Activated T-cell treated with anti-CD3 and anti-CD28 coated beads, Interleukin-2, amount 50 U/mL, for 4 hours (primary cell): ENCODE data around the gene WFS1. TPM values are rescaled to one million over a fixed set of nuclear protein-coding genes. Genes with fewer than 3 reads are reported as not detected.

Source experiments
- ATAC-seq, 2 donors: fragments of 200-7000 bp; cut with Tn5 transposase; one replicate each; pipeline ENCODE4 v1.10.0; 2021
- DNase-seq: peaks from one replicate; pipeline ENCODE4 v3.0.0-alpha.2; 2020
- H3K27me3 Mint-ChIP-seq: one replicate; pipeline ENCODE4 v1.8.0; 2021; ENCODE audit warnings: low read depth, mixed read lengths
- H3K36me3 Mint-ChIP-seq: one replicate; pipeline ENCODE4 v1.8.0; 2022; ENCODE audit warnings: mixed read lengths; ENCODE audit not compliant: insufficient read depth
- H3K4me1 Mint-ChIP-seq: one replicate; pipeline ENCODE4 v1.8.0; 2021; ENCODE audit warnings: low read depth, mixed read lengths
- H3K4me3 Mint-ChIP-seq: one replicate; pipeline ENCODE4 v1.8.0; 2021; ENCODE audit warnings: mild to moderate bottlenecking, moderate library complexity, mixed read lengths
- H3K9me3 Mint-ChIP-seq: one replicate; pipeline ENCODE4 v1.8.0; 2021; ENCODE audit warnings: mixed read lengths
- total RNA-seq, 3 donors: library from RNA; stranded (reverse); gene quantifications; one replicate each; pipeline ENCODE4 v1.2.1, GENCODE V29; 2021

The WFS1 gene
- total RNA-seq, 3 donors from 2014 or later, result 7.0 to 7.7 (median 7.3) TPM

DNA sequence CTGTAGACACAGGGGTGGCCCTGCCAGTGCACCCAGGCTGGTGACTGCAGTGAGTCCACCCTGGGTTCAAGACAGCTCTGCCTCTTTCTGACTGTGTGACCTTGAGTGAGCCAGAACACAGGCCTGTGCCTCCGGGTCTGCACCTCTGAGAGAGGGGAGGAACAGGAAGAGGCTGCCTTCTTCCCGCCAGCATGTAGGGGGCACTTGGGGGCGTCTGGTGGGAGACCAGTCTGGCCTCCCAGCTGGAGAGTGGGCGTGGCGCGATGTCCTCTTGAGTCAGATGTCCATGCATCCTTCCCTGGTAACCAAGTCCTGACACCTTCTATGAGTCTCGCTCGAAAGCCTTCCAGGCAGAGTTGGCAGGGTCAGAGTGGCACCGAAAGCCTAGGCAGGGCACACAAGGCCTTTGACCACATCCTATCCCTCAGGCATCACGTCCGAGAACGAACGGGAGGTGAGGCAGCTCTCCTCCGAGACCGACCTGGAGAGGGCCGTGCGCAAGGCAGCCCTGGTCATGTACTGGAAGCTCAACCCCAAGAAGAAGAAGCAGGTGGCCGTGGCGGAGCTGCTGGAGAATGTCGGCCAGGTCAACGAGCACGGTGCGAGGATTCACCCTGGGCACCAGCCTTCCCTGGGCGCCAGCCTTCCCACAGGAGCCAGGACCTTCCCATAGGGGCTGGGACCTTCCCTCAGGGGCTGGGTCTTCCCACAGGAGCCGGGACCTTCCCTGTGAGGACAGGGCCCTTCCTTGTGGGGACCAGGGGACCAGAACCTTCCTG lies 21.3 kb downstream of the WFS1 start:
- no peak overlapping the region for H3K4me3 Mint-ChIP-seq
- no peaks in the 10 kb centered on the region for H3K27me3 Mint-ChIP-seq
- H3K36me3 Mint-ChIP-seq, result peaks cover 4% of the 10 kb centered on the region
- no peaks in the 10 kb centered on the region for H3K9me3 Mint-ChIP-seq
- DNase-seq (no peak), ATAC-seq (no peak)
- H3K4me1 Mint-ChIP-seq, result no peaks in the 10 kb centered on the region

DNA sequence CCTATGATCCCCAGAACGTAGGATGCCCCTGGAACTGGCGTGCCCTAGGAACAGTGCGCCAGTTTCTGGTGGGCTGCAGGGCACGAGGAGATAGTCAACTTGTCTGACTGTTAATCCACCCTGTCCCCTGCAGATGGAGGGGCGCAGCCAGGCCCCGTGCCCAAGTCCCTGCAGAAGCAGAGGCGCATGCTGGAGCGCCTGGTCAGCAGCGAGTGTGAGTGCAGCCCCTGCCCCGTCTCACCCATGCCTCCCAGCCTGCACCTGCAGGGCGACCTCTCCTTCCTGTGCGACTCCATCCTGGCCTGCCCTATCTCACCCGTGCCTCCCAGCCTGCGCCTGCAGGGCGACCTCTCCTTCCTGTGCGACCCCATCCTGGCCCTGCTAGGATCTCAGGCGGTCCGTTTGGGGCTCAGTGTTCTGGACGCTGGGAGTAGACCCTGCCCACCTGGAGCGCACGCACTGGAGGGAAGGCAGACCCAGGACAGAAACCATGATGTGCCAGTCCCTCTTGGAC lies 22.2 kb downstream of the WFS1 start:
- DNase-seq (no peak), ATAC-seq (no peak)
- H3K9me3 Mint-ChIP-seq, result no peaks in the 10 kb centered on the region
- peaks cover 4% of the 10 kb centered on the region for H3K36me3 Mint-ChIP-seq
- no peaks in the 10 kb centered on the region for H3K27me3 Mint-ChIP-seq
- no peak overlapping the region for H3K4me3 Mint-ChIP-seq
- no peaks in the 10 kb centered on the region for H3K4me1 Mint-ChIP-seq

DNA sequence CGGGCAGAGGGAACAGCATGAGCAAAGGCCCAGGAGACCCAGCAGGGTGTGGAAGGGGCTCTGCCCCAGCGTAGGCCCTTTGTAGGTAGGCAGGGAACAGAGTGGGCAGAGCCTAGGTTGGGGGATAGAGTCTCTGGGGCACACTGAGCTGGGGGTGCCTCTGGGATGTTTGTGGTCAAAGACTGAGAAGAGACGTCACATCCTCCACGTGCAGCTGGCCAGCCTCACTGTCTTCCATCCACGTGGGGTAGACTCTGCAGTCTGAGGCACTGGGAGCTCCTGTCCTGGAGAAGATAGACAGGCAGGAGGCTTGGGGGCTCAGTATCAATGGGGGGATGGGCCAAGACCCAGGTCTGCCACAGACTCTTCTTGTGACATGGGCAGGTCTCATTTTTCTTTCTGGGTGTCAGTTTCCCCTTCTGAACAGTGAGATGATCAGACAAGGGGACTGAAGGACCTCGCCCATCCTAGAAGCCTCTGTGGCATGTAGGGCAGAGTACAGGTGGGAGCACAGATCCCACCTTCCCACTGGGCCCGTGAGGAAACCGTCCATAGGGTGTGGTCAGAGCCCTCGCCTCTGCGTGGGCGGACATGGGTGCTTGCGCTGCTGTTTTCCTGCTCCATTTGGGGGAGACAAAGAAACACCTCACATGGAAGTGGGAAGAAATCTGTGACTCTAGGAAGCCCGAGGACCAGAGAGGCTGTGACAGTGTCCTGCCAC lies 22.9 kb downstream of the WFS1 start:
- H3K9me3 Mint-ChIP-seq, result no peaks in the 10 kb centered on the region
- no peak overlapping the region for H3K4me3 Mint-ChIP-seq
- H3K36me3 Mint-ChIP-seq, result peaks cover 4% of the 10 kb centered on the region
- ATAC-seq, result no peak
- no peaks in the 10 kb centered on the region for H3K27me3 Mint-ChIP-seq
- no peaks in the 10 kb centered on the region for H3K4me1 Mint-ChIP-seq
- DNase-seq, result no peak

DNA sequence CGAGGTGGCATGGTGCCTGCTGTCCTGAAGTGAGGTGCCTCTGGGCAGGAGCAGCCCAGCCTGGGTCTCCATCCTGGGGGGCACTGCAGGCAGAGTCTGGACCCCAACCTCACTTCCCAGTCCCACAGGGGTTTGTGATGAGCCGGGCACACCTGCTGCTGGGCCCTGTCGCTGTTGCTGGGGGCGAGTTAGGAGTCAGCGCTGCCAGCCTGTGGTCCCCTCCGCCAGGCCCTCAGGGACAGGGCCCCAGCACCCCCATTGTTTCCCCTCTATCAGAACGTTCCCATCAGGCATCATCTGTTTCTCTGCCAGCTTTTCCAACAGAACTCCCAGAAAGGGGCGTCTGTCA lies 23.4 kb downstream of the WFS1 start:
- DNase-seq, result no peak
- ATAC-seq, result no peak
- Mint-ChIP-seq H3K4me3 (no peak overlapping the region), H3K27me3 (no peaks in the 10 kb centered on the region), H3K36me3 (peaks cover 4% of the 10 kb centered on the region), H3K9me3 (no peaks in the 10 kb centered on the region), H3K4me1 (no peaks in the 10 kb centered on the region)

DNA sequence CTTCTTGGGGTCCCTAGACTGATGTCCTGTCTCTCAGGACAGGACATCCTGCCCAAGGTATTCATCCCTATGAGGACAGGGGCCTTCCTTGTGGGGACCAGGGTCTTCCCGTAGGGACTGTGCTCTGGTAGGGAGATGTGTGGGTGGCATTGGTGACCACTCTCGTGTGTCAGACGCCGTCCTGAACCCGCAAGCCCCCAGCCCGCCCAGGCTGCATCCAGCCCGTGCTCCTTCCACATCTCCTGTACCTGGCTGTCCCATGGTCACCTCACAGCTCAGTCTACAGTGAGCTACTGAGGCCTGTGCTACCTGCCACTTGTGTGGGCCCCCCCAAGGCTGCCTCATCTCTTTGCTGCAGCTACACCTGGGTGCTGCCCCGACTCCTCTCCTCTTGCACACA lies 24.0 kb downstream of the WFS1 start:
- Mint-ChIP-seq H3K4me3 (no peak overlapping the region), H3K9me3 (no peaks in the 10 kb centered on the region), H3K36me3 (peaks cover 4% of the 10 kb centered on the region), H3K27me3 (no peaks in the 10 kb centered on the region), H3K4me1 (no peaks in the 10 kb centered on the region)
- no peak for ATAC-seq
- no peak for DNase-seq

DNA sequence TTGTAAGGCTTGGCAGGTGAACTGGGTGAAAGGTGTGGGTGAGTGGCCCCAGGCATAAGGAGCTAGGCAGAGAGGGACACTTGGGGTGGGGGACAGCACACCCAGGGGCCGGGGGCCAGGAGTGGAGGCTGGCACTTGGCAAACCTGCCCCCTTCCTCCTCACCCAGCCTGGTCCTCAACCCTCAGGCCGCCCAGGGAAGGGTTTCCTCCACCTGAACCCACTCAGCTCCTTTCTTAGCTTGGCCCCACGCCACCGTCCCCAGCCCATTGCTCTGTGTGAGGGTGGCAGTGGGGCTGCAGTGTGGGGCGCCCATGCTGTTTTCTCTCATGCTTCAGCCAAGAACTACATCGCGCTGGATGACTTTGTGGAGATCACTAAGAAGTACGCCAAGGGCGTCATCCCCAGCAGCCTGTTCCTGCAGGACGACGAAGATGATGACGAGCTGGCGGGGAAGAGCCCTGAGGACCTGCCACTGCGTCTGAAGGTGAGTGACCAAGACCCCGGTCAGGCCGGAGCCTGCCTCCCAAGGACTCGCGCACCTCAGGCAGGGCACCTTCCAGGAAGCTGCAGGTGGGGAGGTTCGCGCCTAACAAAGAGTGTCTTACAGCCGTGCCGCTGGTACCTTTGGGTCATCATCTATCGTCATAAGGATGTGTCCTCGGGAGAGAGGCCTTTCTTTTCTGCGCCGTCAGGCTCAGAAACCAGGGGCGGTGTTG lies 25.2 kb downstream of the WFS1 start:
- ATAC-seq (no peak), DNase-seq (no peak)
- Mint-ChIP-seq H3K4me3 (no peak overlapping the region), H3K27me3 (no peaks in the 10 kb centered on the region), H3K9me3 (no peaks in the 10 kb centered on the region), H3K36me3 (peaks cover 4% of the 10 kb centered on the region), H3K4me1 (no peaks in the 10 kb centered on the region)

DNA sequence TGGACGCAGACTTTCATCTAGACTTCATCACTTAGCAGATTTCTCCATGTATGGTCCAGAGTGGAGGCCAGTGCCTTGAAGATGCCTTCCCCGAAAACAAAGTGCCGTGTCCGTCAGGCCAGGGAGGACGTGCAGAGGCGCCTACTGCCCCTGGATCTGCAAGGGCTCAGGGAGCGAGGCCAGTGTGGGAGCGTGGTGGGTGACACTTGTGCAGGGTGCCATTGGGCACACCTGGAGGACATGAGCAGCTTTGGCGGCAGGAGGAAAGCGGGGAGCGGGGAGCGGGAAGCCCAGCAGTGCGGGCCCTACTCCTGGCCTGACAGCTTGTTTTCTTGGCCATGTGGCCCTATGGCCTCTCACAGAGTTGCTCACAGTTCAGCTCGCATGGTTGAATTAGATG lies 25.8 kb downstream of the WFS1 start:
- Mint-ChIP-seq H3K36me3 (peaks cover 5% of the 10 kb centered on the region), H3K4me1 (no peaks in the 10 kb centered on the region), H3K4me3 (no peak overlapping the region), H3K9me3 (no peaks in the 10 kb centered on the region), H3K27me3 (no peaks in the 10 kb centered on the region)
- ATAC-seq, result no peak
- no peak for DNase-seq

DNA sequence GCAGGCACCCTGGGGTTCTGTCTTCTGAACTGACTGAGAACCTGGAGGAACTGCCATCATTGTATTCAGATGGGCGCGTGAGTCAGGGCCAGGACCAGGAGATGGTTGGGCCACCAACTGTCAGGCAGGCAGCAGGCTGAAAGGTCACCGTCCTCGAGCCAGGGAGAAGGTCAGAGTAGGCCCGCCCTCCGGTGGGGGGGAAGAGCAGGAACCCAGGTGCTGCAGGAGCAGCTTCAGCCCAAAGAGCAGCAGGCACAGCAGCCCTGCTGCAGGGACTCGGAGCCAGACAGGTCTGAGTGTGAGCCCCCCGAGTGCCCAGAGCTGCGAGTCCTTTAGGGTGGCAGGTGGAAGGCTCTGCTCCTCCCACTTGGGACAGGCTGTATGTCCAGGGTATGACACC lies 26.4 kb downstream of the WFS1 start:
- Mint-ChIP-seq H3K4me1 (no peaks in the 10 kb centered on the region), H3K4me3 (no peak overlapping the region), H3K27me3 (no peaks in the 10 kb centered on the region), H3K36me3 (peaks cover 10% of the 10 kb centered on the region), H3K9me3 (no peaks in the 10 kb centered on the region)
- DNase-seq, result no peak
- no peak for ATAC-seq

DNA sequence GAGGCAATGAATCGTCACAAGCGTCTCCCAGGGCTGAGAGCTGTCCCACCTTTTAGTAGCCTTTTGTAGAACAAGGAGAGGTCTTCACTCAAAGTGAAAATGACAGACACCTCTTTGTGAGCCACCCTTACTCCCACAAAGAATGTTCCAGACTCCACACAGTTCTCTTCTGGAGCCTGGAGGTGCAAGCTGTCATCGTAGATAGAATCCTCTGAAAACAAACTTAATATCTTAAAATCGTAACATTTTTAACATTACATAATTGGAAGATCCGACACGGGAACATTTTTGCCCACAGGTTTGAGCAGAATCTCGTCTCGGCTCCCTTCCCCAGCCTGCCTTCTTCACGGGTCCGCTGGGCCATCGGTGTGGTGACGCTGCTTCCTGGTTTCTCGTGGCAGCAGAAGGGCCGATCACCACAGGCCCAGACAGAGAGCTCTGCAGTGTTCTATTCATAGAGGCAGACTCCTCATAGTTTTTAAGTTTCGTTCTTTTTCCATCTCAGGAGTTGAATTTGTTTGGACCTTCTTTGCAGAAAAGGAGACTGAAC lies 27.7 kb downstream of the WFS1 start:
- no peak for ATAC-seq
- H3K9me3 Mint-ChIP-seq, result no peaks in the 10 kb centered on the region
- no peak for DNase-seq
- peaks cover 21% of the 10 kb centered on the region for H3K36me3 Mint-ChIP-seq
- no peaks in the 10 kb centered on the region for H3K27me3 Mint-ChIP-seq
- H3K4me1 Mint-ChIP-seq, result no peaks in the 10 kb centered on the region
- H3K4me3 Mint-ChIP-seq, result no peak overlapping the region

DNA sequence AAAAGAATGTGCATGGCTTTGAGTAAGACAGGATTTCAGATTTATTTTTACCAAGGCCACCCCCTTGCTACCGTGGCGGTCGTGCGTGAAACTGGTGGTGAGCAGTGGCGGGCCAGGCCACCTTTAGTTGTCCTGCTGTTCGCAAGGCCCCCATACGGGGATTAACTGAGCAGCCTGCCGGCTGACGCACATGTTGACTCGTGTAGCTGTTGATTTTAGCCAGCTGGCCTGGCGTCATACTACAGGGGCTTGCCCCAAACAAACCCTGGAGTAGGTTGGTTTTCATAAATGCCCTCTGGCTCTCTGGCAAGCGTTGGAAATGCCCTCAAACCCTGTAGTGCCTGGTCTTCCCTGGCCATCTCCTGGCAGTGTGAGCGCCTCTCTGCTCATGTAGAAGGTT lies 28.4 kb downstream of the WFS1 start:
- Mint-ChIP-seq H3K9me3 (no peaks in the 10 kb centered on the region), H3K4me3 (no peak overlapping the region), H3K36me3 (peaks cover 26% of the 10 kb centered on the region), H3K27me3 (no peaks in the 10 kb centered on the region), H3K4me1 (no peaks in the 10 kb centered on the region)
- ATAC-seq (no peak), DNase-seq (no peak)

DNA sequence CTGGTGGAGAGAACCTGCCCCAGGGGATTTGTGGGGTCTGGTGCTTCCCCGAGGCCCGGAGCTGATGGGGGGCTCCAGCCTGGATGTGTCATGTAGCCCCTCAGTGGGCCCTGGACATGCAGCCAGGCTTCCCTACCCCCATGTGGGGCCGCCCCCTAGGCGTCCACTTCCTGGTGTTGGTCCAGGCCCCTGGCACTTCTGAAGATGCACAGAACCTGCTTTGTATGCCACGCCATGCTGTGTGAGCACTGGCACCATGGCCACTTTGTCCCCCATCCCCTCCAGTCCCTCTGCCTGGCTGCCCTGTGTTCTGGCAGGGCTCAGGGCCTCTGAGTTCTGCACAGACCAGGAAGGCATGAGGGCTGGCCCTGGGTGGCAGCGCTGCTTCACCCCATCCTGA lies 29.2 kb downstream of the WFS1 start:
- H3K4me1 Mint-ChIP-seq, result no peaks in the 10 kb centered on the region
- no peaks in the 10 kb centered on the region for H3K9me3 Mint-ChIP-seq
- H3K36me3 Mint-ChIP-seq, result peaks cover 26% of the 10 kb centered on the region
- no peak overlapping the region for H3K4me3 Mint-ChIP-seq
- no peaks in the 10 kb centered on the region for H3K27me3 Mint-ChIP-seq
- ATAC-seq (no peak), DNase-seq (no peak)

DNA sequence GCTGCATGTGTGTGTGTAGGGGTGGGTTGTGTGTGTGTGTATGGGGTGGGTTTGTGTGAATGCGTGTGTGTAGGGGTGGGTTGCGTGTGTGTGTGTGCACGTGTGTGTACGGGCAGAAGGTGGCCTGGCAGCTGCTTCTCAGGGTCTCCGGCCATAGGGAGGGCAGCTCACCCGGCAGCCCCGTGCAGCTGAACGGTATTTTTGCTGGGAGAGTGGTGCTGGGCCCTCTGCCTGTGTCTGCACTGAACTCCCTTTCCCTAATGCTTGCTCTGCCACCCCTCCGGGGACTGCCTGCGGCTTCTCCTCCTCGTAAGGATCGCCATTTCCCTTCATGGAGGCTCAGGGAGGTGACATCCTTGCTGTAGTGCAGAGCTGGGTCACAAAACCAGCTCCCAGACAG lies 30.2 kb downstream of the WFS1 start:
- H3K4me3 Mint-ChIP-seq, result no peak overlapping the region
- no peak for DNase-seq
- H3K36me3 Mint-ChIP-seq, result peaks cover 21% of the 10 kb centered on the region
- no peaks in the 10 kb centered on the region for H3K9me3 Mint-ChIP-seq
- ATAC-seq, result no peak
- no peaks in the 10 kb centered on the region for H3K27me3 Mint-ChIP-seq
- H3K4me1 Mint-ChIP-seq, result no peaks in the 10 kb centered on the region

DNA sequence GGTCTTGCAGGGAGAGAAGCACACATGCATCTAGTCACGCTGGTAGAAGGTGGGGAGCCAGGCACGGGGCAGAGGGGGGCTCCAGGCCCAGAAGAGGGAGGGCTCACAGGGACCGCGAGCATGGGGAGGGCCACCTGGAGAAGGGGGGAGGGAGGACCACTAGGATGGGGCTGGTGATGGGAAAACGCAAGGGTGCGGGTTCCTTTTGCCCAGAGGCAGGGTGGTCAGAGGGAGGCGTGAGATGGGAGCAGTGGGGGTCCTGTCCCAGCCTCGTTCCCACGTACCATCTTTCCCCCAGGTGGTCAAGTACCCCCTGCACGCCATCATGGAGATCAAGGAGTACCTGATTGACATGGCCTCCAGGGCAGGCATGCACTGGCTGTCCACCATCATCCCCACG lies 30.7 kb downstream of the WFS1 start:
- DNase-seq, result no peak
- H3K4me1 Mint-ChIP-seq, result no peaks in the 10 kb centered on the region
- no peak overlapping the region for H3K4me3 Mint-ChIP-seq
- no peaks in the 10 kb centered on the region for H3K27me3 Mint-ChIP-seq
- H3K36me3 Mint-ChIP-seq, result peaks cover 21% of the 10 kb centered on the region
- no peaks in the 10 kb centered on the region for H3K9me3 Mint-ChIP-seq
- no peak for ATAC-seq

DNA sequence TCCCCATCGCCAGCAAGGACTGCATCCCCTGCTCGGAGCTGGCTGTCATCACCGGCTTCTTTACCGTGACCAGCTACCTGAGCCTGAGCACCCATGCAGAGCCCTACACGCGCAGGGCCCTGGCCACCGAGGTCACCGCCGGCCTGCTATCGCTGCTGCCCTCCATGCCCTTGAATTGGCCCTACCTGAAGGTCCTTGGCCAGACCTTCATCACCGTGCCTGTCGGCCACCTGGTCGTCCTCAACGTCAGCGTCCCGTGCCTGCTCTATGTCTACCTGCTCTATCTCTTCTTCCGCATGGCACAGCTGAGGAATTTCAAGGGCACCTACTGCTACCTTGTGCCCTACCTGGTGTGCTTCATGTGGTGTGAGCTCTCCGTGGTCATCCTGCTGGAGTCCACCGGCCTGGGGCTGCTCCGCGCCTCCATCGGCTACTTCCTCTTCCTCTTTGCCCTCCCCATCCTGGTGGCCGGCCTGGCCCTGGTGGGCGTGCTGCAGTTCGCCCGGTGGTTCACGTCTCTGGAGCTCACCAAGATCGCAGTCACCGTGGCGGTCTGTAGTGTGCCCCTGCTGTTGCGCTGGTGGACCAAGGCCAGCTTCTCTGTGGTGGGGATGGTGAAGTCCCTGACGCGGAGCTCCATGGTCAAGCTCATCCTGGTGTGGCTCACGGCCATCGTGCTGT lies 31.5 kb downstream of the WFS1 start:
- H3K4me3 Mint-ChIP-seq, result no peak overlapping the region
- H3K36me3 Mint-ChIP-seq, result peaks cover 21% of the 10 kb centered on the region
- no peaks in the 10 kb centered on the region for H3K27me3 Mint-ChIP-seq
- ATAC-seq (no peak), DNase-seq (no peak)
- H3K4me1 Mint-ChIP-seq, result no peaks in the 10 kb centered on the region
- H3K9me3 Mint-ChIP-seq, result no peaks in the 10 kb centered on the region
